Esophagus squamous epithelium (tissue), 5 donors: ENCODE results near the gene DPCD. TPM values are rescaled to one million over a fixed set of nuclear protein-coding genes. Genes with fewer than 3 reads are reported as not detected.

ENCODE experiments used
- DNase-seq: peaks from one replicate; lab custom pipeline; 2025; lab: John Stamatoyannopoulos, UW
- H3K27ac ChIP-seq, 4 donors: fragments of 200-600 bp; sonication (generic); one replicate each; pipeline ENCODE4 v1.5.1; 2016 to 2019; ENCODE audit warnings: mild to moderate bottlenecking in 1 of 4
- H3K27me3 ChIP-seq, 4 donors: fragments of 200-600 bp; sonication (generic); 1 replicate in 3 of 4; 2 replicates in 1 of 4; pipeline versions ENCODE4 v1.5.1 to v1.6.0; 2017 to 2021; ENCODE audit warnings: antibody characterized with exemption in 1 of 4
- H3K36me3 ChIP-seq, 3 donors: fragments of 200-600 bp; sonication (generic); one replicate each; pipeline ENCODE4 v1.5.1; 2016 to 2019
- H3K4me1 ChIP-seq, 3 donors: fragments of 200-600 bp; sonication (generic); one replicate each; pipeline ENCODE4 v1.5.1; 2017 to 2019
- H3K4me3 ChIP-seq, 4 donors: fragments of 200-600 bp; sonication (generic); 1 replicate in 3 of 4; 2 replicates in 1 of 4; pipeline ENCODE4 v1.5.1; 2016 to 2019; ENCODE audit warnings: mild to moderate bottlenecking in 2 of 4, moderate library complexity in 1 of 4
- H3K9me3 ChIP-seq, 3 donors: fragments of 200-600 bp; sonication (generic); one replicate each; pipeline ENCODE4 v1.5.1; 2016 to 2019
- POLR2A ChIP-seq, 4 donors: fragments of 450-650 bp; IDR thresholded peaks; one replicate each; pipeline ENCODE4 v1.6.1; 2017; ENCODE audit warnings: antibody characterized with exemption in 4 of 4, mild to moderate bottlenecking in 4 of 4, moderate library complexity in 3 of 4
- WGBS, 2 donors: methylation state at CpG; one replicate each; pipeline ENCODE4 v1.1.5; 2018; 5-methylcytosine and 5-hydroxymethylcytosine counted together
- intact Hi-C: fragments of 100-400 bp; cut with DNase I; formaldehyde crosslinking; loops from one replicate; pipeline ENCODE4 v1.15.0; 2022
- total RNA-seq, 4 donors: library from RNA; depleted of rRNA; stranded (reverse); fragments of >200 nt; gene quantifications; one replicate each; pipeline ENCODE4 v1.1.0, GENCODE V29; 2016
- TF ChIP-seq, protein P1 (sequence below), 6 experiments: fragments of 450-650 bp in 4 of 6; fragments of 200-600 bp in 2 of 6; sonication (generic) in 2 of 6; IDR thresholded peaks; one replicate each; pipeline ENCODE4 v1.5.1; 2016 to 2019; ENCODE audit warnings: antibody characterized with exemption in 6 of 6, mild to moderate bottlenecking in 4 of 6, moderate library complexity in 4 of 6
- donor health status: DM: yes; HTN: yes; CAD: no.

Gene DPCD
- total RNA-seq, 4 donors from 2014 or later = 17.4 to 37.9 (median 28.3) TPM

- Histone ChIP-seq H3K4me3 (no peak overlapping the region), H3K27me3 (peaks cover 0 to 37% (median 2%) of the 10 kb centered on the region in 4 donors), H3K4me1 (peaks cover 17 to 21% (median 19%) of the 10 kb centered on the region in 3 donors), H3K9me3 (peaks cover 0 to 12% (median 7%) of the 10 kb centered on the region in 3 donors), H3K36me3 (peaks cover 0 to 11% (median 0%) of the 10 kb centered on the region in 3 donors), H3K27ac (no peak overlapping the region)
- DNase-seq = no peak
- intact Hi-C loops = loop anchor here (10.0 kb wide), 1 partner anchor 278 kb away; no protein-coding TSS in a partner anchor
- 92 to 100% methylated on average over 2 of the region's 2 CpGs for WGBS, 2 donors
- TF ChIP-seq, protein P1, sequence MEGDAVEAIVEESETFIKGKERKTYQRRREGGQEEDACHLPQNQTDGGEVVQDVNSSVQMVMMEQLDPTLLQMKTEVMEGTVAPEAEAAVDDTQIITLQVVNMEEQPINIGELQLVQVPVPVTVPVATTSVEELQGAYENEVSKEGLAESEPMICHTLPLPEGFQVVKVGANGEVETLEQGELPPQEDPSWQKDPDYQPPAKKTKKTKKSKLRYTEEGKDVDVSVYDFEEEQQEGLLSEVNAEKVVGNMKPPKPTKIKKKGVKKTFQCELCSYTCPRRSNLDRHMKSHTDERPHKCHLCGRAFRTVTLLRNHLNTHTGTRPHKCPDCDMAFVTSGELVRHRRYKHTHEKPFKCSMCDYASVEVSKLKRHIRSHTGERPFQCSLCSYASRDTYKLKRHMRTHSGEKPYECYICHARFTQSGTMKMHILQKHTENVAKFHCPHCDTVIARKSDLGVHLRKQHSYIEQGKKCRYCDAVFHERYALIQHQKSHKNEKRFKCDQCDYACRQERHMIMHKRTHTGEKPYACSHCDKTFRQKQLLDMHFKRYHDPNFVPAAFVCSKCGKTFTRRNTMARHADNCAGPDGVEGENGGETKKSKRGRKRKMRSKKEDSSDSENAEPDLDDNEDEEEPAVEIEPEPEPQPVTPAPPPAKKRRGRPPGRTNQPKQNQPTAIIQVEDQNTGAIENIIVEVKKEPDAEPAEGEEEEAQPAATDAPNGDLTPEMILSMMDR (IDR thresholded peaks at IDR 0.05) = no peak
- TF ChIP-seq POLR2A (IDR thresholded peaks at IDR 0.05) = no peak
Measured at GRCh38 chr10:101572785-101573184, 15.3 kb upstream of the DPCD start.

GRCh38 chr10:101573885-101574753 lies 14.0 kb upstream of the DPCD start:
- no peak for DNase-seq
- 91% methylated on average over 13 to 23 of the region's 25 CpGs for WGBS, 2 donors
- intact Hi-C loops = loop anchor here (10.0 kb wide), 1 partner anchor 279 kb away; no protein-coding TSS in a partner anchor
- Histone ChIP-seq H3K9me3 (peaks cover 0 to 12% (median 7%) of the 10 kb centered on the region in 3 donors), H3K4me3 (no peak overlapping the region), H3K36me3 (peaks cover 0 to 25% (median under 1%) of the 10 kb centered on the region in 3 donors), H3K4me1 (peaks cover 17 to 20% (median 19%) of the 10 kb centered on the region in 3 donors), H3K27ac (no peak overlapping the region), H3K27me3 (peaks cover 0 to 23% (median 2%) of the 10 kb centered on the region in 4 donors)
- TF ChIP-seq POLR2A (IDR thresholded peaks at IDR 0.05) = no peak

DNA sequence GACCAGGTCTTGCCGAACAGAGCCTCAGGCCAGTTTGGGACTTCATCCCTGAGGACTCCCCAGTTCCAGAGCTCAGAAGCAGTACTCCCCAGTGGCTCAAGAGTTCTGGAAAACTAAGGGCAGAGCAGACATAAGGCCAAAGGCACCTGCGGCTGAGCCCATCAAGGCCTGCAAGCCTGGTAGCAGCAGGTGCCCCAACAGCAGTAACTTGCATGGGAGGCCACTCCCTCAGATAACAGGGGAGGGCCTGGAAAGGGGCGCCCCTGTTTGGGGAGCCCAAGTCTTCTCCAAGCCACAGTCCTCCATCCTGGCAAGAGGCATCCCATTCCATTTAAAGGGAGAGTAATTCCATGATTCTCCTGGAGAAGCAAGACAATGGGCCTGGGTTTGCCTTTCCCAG lies 13.0 kb upstream of the DPCD start:
- 83 to 90% methylated on average over 2 of the region's 3 CpGs for WGBS, 2 donors
- Histone ChIP-seq H3K27ac (no peak overlapping the region), H3K9me3 (peaks cover 0 to 12% (median 7%) of the 10 kb centered on the region in 3 donors), H3K4me1 (peaks cover 8 to 10% (median 10%) of the 10 kb centered on the region in 3 donors), H3K27me3 (peaks cover 0 to 14% (median 0%) of the 10 kb centered on the region in 4 donors), H3K4me3 (no peak overlapping the region), H3K36me3 (peaks cover 0 to 34% (median 9%) of the 10 kb centered on the region in 3 donors)
- no peak for DNase-seq
- no peak for TF ChIP-seq POLR2A (IDR thresholded peaks at IDR 0.05)
- TF ChIP-seq, protein P1 (IDR thresholded peaks at IDR 0.05) = no peak
- intact Hi-C loops = loop anchor here (10.0 kb wide), 1 partner anchor 280 kb away; no protein-coding TSS in a partner anchor

GRCh38 chr10:101575580-101576210 lies 12.4 kb upstream of the DPCD start:
- 78 to 79% methylated on average over 4 to 7 of the region's 7 CpGs for WGBS, 2 donors
- Histone ChIP-seq H3K36me3 (peaks cover 0 to 41% (median 12%) of the 10 kb centered on the region in 3 donors), H3K27me3 (peaks cover 0 to 8% (median 0%) of the 10 kb centered on the region in 4 donors), H3K27ac (no peak overlapping the region), H3K4me1 (peaks cover 4 to 5% (median 5%) of the 10 kb centered on the region in 3 donors), H3K9me3 (peaks cover 0 to 12% (median 7%) of the 10 kb centered on the region in 3 donors), H3K4me3 (no peak overlapping the region)
- TF ChIP-seq POLR2A (IDR thresholded peaks at IDR 0.05) = no peak
- TF ChIP-seq, protein P1 (IDR thresholded peaks at IDR 0.05) = no peak
- intact Hi-C loops = loop anchor here (10.0 kb wide), 1 partner anchor 281 kb away; no protein-coding TSS in a partner anchor
- DNase-seq = no peak

DNA sequence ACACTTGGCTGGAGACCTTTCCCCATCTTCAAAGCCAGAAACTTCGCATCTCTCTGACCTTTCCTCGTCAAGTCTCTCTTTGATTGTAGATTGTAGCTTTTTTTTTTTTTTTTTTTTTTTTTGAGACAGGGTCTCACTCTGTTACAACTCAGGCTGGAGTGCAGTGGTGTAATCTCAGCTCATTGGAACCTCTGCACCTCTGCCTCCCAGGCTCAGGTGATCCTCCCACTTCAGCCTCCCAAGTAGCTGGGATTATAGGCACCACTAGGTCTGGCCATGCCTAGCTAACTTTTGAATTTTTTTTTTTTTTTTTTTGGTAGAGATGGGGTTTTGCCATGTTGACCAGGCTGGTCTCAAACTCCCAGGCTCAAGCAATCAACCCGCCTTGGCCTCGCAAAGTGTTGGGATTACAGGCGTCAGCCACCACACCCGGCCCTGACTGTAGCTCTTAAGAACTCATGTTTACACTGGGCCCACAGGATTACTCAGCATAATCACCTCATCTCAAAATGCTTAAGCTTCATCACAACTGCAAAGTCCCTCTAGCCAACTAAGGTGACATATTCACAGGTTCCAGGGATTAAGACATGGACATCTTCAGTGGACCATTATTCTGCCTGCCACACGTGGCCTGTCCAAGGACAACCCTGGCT lies 11.8 kb upstream of the DPCD start:
- Histone ChIP-seq H3K9me3 (peaks cover 0 to 12% (median 7%) of the 10 kb centered on the region in 3 donors), H3K27ac (no peak overlapping the region), H3K4me3 (no peak overlapping the region), H3K36me3 (peaks cover 0 to 47% (median 12%) of the 10 kb centered on the region in 3 donors), H3K27me3 (peaks cover 0 to 1% (median 0%) of the 10 kb centered on the region in 4 donors), H3K4me1 (no peaks in the 10 kb centered on the region)
- TF ChIP-seq, protein P1 (IDR thresholded peaks at IDR 0.05) = no peak
- no peak for TF ChIP-seq POLR2A (IDR thresholded peaks at IDR 0.05)
- intact Hi-C loops = loop anchor here (10.0 kb wide), 1 partner anchor 282 kb away; no protein-coding TSS in a partner anchor
- DNase-seq = no peak
- 83 to 88% methylated on average over 6 of the region's 7 CpGs for WGBS, 2 donors
